Karpas-422 (cell line): ENCODE results near the gene HSPG2. TPM values are rescaled to one million over a fixed set of nuclear protein-coding genes. Genes with fewer than 3 reads are reported as not detected.
"Not testable (repeated sequence)": the region's sequence is repeated elsewhere in the genome, so short reads cannot be mapped to it uniquely, and the experiment has no call there.

ENCODE experiments used
- DNase-seq: peaks from one replicate; pipeline ENCODE4 v3.0.0-alpha.2; 2015
- H2AFZ ChIP-seq: fragments of 200-600 bp; sonication (generic); 2 replicates; pipeline ENCODE4 v1.6.1; 2014; ENCODE audit warnings: antibody characterized with exemption, low read length, mixed read lengths
- H3K27ac ChIP-seq: fragments of 200-600 bp; sonication (generic); 2 replicates; pipeline ENCODE4 v1.5.1; 2014; ENCODE audit warnings: mild to moderate bottlenecking, low read length, moderate library complexity
- H3K27me3 ChIP-seq: fragments of 200-600 bp; sonication (generic); 2 replicates; pipeline ENCODE4 v1.6.1; 2014; ENCODE audit warnings: low read length, mixed read lengths
- H3K36me3 ChIP-seq: fragments of 200-600 bp; sonication (generic); 2 replicates; pipeline ENCODE4 v1.6.1; 2014; ENCODE audit warnings: low read length, mixed read lengths; ENCODE audit not compliant: insufficient read depth
- H3K4me1 ChIP-seq: fragments of 200-600 bp; sonication (generic); 2 replicates; pipeline ENCODE4 v1.6.1; 2014; ENCODE audit warnings: mild to moderate bottlenecking, low read length, mixed read lengths
- H3K4me2 ChIP-seq: fragments of 200-600 bp; sonication (generic); 2 replicates; pipeline ENCODE4 v1.6.1; 2014; ENCODE audit warnings: low read length, low read depth, mild to moderate bottlenecking; ENCODE audit not compliant: poor library complexity, severe bottlenecking
- H3K4me3 ChIP-seq: fragments of 200-600 bp; sonication (generic); 2 replicates; pipeline ENCODE4 v1.5.1; 2014; ENCODE audit warnings: mild to moderate bottlenecking, antibody characterized with exemption, low read length, mixed read lengths
- H3K79me2 ChIP-seq: fragments of 200-600 bp; sonication (generic); 2 replicates; pipeline ENCODE4 v1.6.1; 2014; ENCODE audit warnings: mild to moderate bottlenecking, low read length, mixed read lengths
- H3K9ac ChIP-seq: fragments of 200-600 bp; sonication (generic); 2 replicates; pipeline ENCODE4 v1.6.0; 2014; ENCODE audit warnings: low read length
- H3K9me2 ChIP-seq: fragments of 200-600 bp; sonication (generic), shearing (Covaris generic); replicated peaks from 2 replicates; pipeline ENCODE4 v1.6.0; 2014; ENCODE audit warnings: mild to moderate bottlenecking, low read length, moderate library complexity; ENCODE audit not compliant: insufficient read depth
- H3K9me3 ChIP-seq: fragments of 300-700, 200-600 bp; sonication (generic); 2 replicates; pipeline ENCODE4 v1.6.1; 2014; ENCODE audit warnings: low read length, mixed read lengths
- H4K20me1 ChIP-seq: fragments of 200-600 bp; sonication (generic); 2 replicates; pipeline ENCODE4 v1.6.1; 2014; ENCODE audit warnings: mild to moderate bottlenecking, antibody characterized with exemption, low read length, low read depth; ENCODE audit not compliant: insufficient read depth
- total RNA-seq: library from RNA; depleted of rRNA; stranded (reverse); fragments of >200 nt; shearing (Covaris generic); gene quantifications from 2 replicates; pipeline ENCODE4 v1.2.3, GENCODE V29; 2014; ENCODE audit warnings: low replicate concordance

HSPG2 gene
- total RNA-seq, 1 experiment from 2014 or later: not detected

DNA sequence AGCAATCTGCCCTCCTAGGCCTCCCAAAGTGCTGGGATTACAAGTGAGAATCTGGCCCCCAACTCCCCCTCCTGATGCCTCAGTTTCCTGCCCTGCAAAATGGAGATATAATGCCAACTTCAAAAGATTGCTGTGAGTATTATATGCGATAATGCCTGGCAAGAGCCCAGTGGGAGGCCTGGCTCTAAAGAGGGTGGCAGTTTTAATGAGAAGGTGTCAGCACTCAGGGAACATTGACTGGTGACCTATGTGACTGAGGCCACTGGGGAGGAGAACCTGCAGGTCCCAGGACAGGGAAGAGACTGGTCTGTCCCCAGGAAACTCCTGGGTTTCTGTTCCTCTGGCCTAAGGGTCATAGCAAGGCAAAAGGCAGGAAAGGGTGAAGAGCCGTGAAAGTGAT, 11.0 kb downstream of the HSPG2 start:
- no peak for DNase-seq
- Histone ChIP-seq H3K79me2 (no peaks in the 10 kb centered on the region), H3K9me3 (no peaks in the 10 kb centered on the region), H4K20me1 (no peaks in the 10 kb centered on the region), H3K4me3 (no peak overlapping the region), H2AFZ (no peak overlapping the region), H3K27ac (no peak overlapping the region), H3K36me3 (no peaks in the 10 kb centered on the region), H3K27me3 (no peaks in the 10 kb centered on the region), H3K4me1 (no peaks in the 10 kb centered on the region), H3K9me2 (no peaks in the 10 kb centered on the region), H3K9ac (no peak overlapping the region), H3K4me2 (no peak overlapping the region)

DNA sequence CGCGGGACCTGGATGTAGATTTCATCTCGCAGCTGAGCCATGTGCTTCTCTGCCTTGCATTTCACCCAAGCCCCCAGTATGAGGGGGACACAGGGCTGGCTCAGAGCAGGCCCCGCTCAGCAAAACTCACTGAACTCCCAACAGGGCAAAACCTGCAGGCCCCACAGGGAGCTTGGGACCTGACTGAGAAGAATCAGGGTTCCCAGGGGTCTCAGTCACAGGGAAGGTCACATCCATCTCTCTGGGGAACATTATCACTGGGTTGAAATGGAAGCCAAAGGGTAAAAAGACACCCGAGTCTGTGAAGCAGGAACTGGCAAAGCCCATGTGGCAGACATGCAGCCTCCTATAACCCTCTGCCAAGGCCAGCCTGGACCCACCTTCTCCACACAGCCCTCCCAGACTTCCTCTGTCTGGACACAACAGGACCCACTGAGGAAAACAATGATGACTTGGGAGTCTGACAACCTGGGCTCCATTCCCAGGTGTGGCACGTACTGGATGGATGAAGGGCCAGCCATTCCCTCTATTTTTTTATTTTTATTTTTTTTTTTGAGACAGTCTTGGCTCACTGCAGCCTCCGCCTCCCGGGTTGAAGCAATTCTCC, 11.7 kb downstream of the HSPG2 start:
- Histone ChIP-seq H3K79me2 (no peaks in the 10 kb centered on the region), H3K4me3 (no peak overlapping the region), H3K4me1 (no peaks in the 10 kb centered on the region)

GRCh38 chr1:21924503-21925005, 12.6 kb downstream of the HSPG2 start:
- no peak overlapping the region for H3K9ac ChIP-seq

More for the DNA sequence above, 11.7 kb downstream of the HSPG2 start:
- Histone ChIP-seq H3K36me3 (no peaks in the 10 kb centered on the region), H3K27ac (no peak overlapping the region), H4K20me1 (no peaks in the 10 kb centered on the region), H3K27me3 (no peaks in the 10 kb centered on the region), H3K9me2 (no peaks in the 10 kb centered on the region), H2AFZ (no peak overlapping the region), H3K4me2 (no peak overlapping the region), H3K9me3 (no peaks in the 10 kb centered on the region), H3K9ac (no peak overlapping the region)
- DNase-seq: no peak

DNA sequence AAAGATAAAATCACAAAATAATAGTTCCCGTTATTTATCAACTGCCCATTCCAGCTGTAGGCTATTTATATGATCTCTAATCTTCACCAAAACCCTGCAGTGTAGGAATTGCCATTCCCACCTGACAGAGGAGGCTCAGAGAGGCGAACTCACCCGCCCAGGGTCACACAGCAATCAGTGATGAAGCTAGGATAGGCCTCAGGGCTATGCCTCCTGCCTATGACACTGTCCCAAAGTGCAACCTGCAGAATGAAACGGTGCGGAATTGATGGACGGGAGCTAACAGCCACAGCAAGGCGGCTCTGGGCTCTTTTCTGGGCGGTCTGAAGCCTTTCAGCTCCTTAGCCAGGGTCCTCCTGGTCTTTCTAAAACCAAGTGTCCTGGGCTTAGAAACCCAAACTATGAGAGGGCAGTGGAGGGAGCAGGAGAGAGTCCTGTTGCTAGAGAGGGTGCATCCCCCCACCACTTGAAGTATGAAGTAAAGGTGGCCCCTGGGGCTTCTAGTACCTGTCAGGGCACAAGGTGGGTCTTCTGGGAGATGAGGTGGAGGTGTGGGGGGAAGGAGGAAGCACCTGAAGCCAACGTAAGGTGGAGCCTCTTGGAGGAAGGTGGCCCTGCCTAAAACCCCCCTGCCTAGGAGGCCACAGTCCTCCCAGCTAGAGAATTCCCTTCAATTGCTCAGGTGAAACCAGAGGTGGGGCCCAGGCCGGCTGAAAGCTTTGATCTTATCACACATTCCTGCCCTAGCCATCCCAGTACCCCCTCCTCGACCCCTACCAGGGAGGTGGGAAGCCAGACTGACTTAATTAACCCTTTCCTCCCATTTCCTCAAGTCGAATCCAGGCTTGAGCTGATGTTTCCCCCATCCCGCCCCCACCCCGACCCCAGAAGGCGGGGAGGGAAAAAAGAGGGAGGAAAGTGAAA, 14.8 kb downstream of the HSPG2 start:
- Histone ChIP-seq H3K4me1 (no peaks in the 10 kb centered on the region), H3K4me3 (no peak overlapping the region), H3K9me3 (no peaks in the 10 kb centered on the region), H2AFZ (no peak overlapping the region), H3K9ac (no peak overlapping the region), H4K20me1 (no peaks in the 10 kb centered on the region), H3K9me2 (no peaks in the 10 kb centered on the region), H3K4me2 (no peak overlapping the region), H3K79me2 (no peaks in the 10 kb centered on the region), H3K27me3 (no peaks in the 10 kb centered on the region), H3K27ac (no peak overlapping the region), H3K36me3 (no peaks in the 10 kb centered on the region)
- DNase-seq: no peak

More at GRCh38 chr1:21924503-21925005, 12.6 kb downstream of the HSPG2 start:
- Histone ChIP-seq H4K20me1 (no peaks in the 10 kb centered on the region), H3K4me2 (no peak overlapping the region), H3K27ac (no peak overlapping the region), H3K79me2 (no peaks in the 10 kb centered on the region), H3K9me2 (no peaks in the 10 kb centered on the region), H3K4me1 (no peaks in the 10 kb centered on the region), H3K9me3 (no peaks in the 10 kb centered on the region), H3K36me3 (no peaks in the 10 kb centered on the region), H2AFZ (no peak overlapping the region), H3K4me3 (no peak overlapping the region), H3K27me3 (no peaks in the 10 kb centered on the region)
- DNase-seq: no peak

DNA sequence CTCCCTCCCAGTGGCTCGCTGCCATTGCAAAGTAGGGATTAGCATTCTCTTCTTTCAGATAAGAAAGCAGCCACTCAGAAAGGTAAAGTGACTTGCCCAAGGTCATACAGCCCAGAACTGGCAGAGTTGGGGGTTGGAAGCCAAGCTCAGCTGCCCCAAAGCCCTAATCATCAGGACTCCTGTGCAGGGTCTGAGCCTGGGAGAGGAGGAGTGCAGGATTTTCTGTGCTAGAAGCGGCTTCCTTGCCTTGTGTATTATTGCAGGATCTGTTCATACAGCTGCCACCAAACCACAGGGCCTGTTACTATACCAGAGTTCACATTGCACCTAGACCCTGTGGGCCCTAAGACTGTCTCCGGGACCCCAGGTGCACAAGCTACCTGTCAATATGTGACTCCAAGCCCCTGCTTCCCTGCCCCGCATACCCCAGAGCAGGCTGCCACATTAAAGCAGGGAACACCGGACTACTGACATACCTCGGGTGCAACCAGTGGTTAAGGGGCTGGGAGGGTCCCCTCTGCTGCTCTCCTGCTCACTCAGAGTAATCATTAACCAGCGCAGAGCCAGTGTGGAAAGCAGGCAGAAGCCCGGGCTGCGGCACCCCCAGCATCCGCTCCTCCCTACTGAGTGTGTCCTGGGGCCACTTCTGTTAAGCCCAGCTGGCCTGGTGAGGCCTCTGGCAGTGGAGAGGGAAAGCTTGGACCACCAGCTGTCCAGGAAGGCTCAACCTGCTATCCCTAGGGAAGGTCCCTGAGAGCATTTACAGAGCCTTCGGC, 15.8 kb downstream of the HSPG2 start:
- Histone ChIP-seq H3K4me3 (no peak overlapping the region), H3K9ac (no peak overlapping the region), H3K27me3 (no peaks in the 10 kb centered on the region), H3K9me3 (no peaks in the 10 kb centered on the region), H3K27ac (no peak overlapping the region), H3K4me2 (no peak overlapping the region), H4K20me1 (no peaks in the 10 kb centered on the region), H3K4me1 (no peaks in the 10 kb centered on the region), H3K36me3 (no peaks in the 10 kb centered on the region), H2AFZ (no peak overlapping the region), H3K9me2 (no peaks in the 10 kb centered on the region), H3K79me2 (no peaks in the 10 kb centered on the region)
- DNase-seq: no peak

- H3K4me2 ChIP-seq: no peak overlapping the region
- H3K9me3 ChIP-seq: no peaks in the 10 kb centered on the region
- no peaks in the 10 kb centered on the region for H3K9me2 ChIP-seq
- H3K9ac ChIP-seq: no peak overlapping the region
- H3K79me2 ChIP-seq: no peaks in the 10 kb centered on the region
- H3K36me3 ChIP-seq: no peaks in the 10 kb centered on the region
- H3K27ac ChIP-seq: no peak overlapping the region
- no peaks in the 10 kb centered on the region for H4K20me1 ChIP-seq
- no peak overlapping the region for H3K4me3 ChIP-seq
- H2AFZ ChIP-seq: no peak overlapping the region
- no peaks in the 10 kb centered on the region for H3K27me3 ChIP-seq
- no peak for DNase-seq
- H3K4me1 ChIP-seq: no peaks in the 10 kb centered on the region
Measured at GRCh38 chr1:21919520-21919919, 17.6 kb downstream of the HSPG2 start.

GRCh38 chr1:21917239-21917631, 19.9 kb downstream of the HSPG2 start:
- not testable (repeated sequence) for DNase-seq

More at GRCh38 chr1:21917239-21917631, 19.9 kb downstream of the HSPG2 start:
- not testable (repeated sequence) for H3K27me3 ChIP-seq, H3K4me2 ChIP-seq, H3K9ac ChIP-seq, H2AFZ ChIP-seq, H3K79me2 ChIP-seq, H3K36me3 ChIP-seq, H4K20me1 ChIP-seq, H3K4me1 ChIP-seq, H3K4me3 ChIP-seq, H3K9me2 ChIP-seq, H3K9me3 ChIP-seq, H3K27ac ChIP-seq
